CD14-positive monocyte (primary cell): ENCODE results near the gene CEP19. TPM values are rescaled to one million over a fixed set of nuclear protein-coding genes. Genes with fewer than 3 reads are reported as not detected.

Source experiments
- DNase-seq, 3 donors: peaks; one replicate each; pipeline ENCODE4 v3.0.0-alpha.2; 2011 to 2022
- H2AFZ ChIP-seq: 2 replicates; pipeline ENCODE4 v1.6.0; 2012; ENCODE audit warnings: mild to moderate bottlenecking, low read depth, low read length, inconsistent platforms; ENCODE audit not compliant: insufficient read depth, poor library complexity, severe bottlenecking
- H3K27ac ChIP-seq, 2 donors: 1 replicate in 1 of 2; 2 replicates in 1 of 2; pipeline ENCODE4 v1.5.1; 2012 to 2013; ENCODE audit warnings: low read length in 2 of 2, control low read depth in 1 of 2, inconsistent platforms in 1 of 2, low read depth in 1 of 2, mild to moderate bottlenecking in 1 of 2
- H3K27me3 ChIP-seq, 2 donors: one replicate each; pipeline versions ENCODE4 v1.6.0 to v1.6.1; 2011 to 2013; ENCODE audit warnings: low read length in 2 of 2; ENCODE audit not compliant: control insufficient read depth in 2 of 2, insufficient read depth in 2 of 2
- H3K36me3 ChIP-seq, 2 donors: replicated peaks in 1 of 2; 1 replicate in 1 of 2; 2 replicates in 1 of 2; pipeline versions ENCODE4 v1.5.1 to v1.6.1; 2012 to 2013; ENCODE audit warnings: low read length in 2 of 2, control low read depth in 1 of 2, inconsistent platforms in 1 of 2, mild to moderate bottlenecking in 1 of 2; ENCODE audit not compliant: insufficient read depth in 2 of 2, control insufficient read depth in 1 of 2
- H3K4me1 ChIP-seq, 2 donors: 1 replicate in 1 of 2; 2 replicates in 1 of 2; pipeline versions ENCODE4 v1.5.1 to v1.6.1; 2012 to 2013; ENCODE audit warnings: low read length in 2 of 2, control low read depth in 1 of 2, inconsistent platforms in 1 of 2, mild to moderate bottlenecking in 1 of 2, moderate library complexity in 1 of 2; ENCODE audit not compliant: insufficient read depth in 2 of 2, control insufficient read depth in 1 of 2
- H3K4me2 ChIP-seq: replicated peaks from 2 replicates; pipeline ENCODE3; 2012; ENCODE audit warnings: low read length, moderate library complexity, mild to moderate bottlenecking; ENCODE audit not compliant: poor library complexity, severe bottlenecking; ENCODE audit errors: extremely low read depth
- H3K4me3 ChIP-seq, 3 experiments: fragments of 200-600 bp in 1 of 3; sonication (generic) in 1 of 3; replicated peaks in 1 of 3; 1 replicate in 2 of 3; 2 replicates in 1 of 3; pipeline ENCODE4 v1.5.1; 2011 to 2013; ENCODE audit warnings: low read length in 3 of 3, mild to moderate bottlenecking in 3 of 3, control low read depth in 2 of 3, low read depth in 2 of 3, inconsistent platforms in 1 of 3, moderate library complexity in 1 of 3
- H3K79me2 ChIP-seq: 2 replicates; pipeline ENCODE4 v1.6.0; 2012; ENCODE audit warnings: mild to moderate bottlenecking, control low read depth, inconsistent platforms, low read length, moderate library complexity; ENCODE audit not compliant: insufficient read depth
- H3K9ac ChIP-seq: 2 replicates; pipeline ENCODE4 v1.6.0; 2017; ENCODE audit warnings: low read length, mild to moderate bottlenecking; ENCODE audit not compliant: insufficient read depth, poor library complexity, severe bottlenecking
- H3K9me3 ChIP-seq, 2 donors: replicated peaks in 1 of 2; 1 replicate in 1 of 2; 2 replicates in 1 of 2; pipeline versions ENCODE4 v1.5.1 to v1.6.1; 2012 to 2013; ENCODE audit warnings: low read length in 2 of 2, control low read depth in 1 of 2; ENCODE audit not compliant: control insufficient read depth in 1 of 2, insufficient read depth in 1 of 2
- H4K20me1 ChIP-seq: 2 replicates; pipeline ENCODE4 v1.6.0; 2012; ENCODE audit warnings: mild to moderate bottlenecking, low read length, control low read depth, moderate library complexity; ENCODE audit not compliant: insufficient read depth
- H3K27ac Mint-ChIP-seq, 7 donors: one replicate each; pipeline ENCODE4 v1.8.0; 2020; ENCODE audit warnings: mild to moderate bottlenecking in 7 of 7, mixed read lengths in 7 of 7, moderate library complexity in 6 of 7, inconsistent platforms in 2 of 7
- H3K27me3 Mint-ChIP-seq, 3 donors: one replicate each; pipeline ENCODE4 v1.8.0; 2021 to 2022; ENCODE audit warnings: low read depth in 3 of 3, mild to moderate bottlenecking in 3 of 3, mixed read lengths in 3 of 3, moderate library complexity in 3 of 3, inconsistent platforms in 1 of 3
- H3K36me3 Mint-ChIP-seq, 2 donors: one replicate each; pipeline ENCODE4 v1.8.0; 2020; ENCODE audit warnings: mixed read lengths in 2 of 2, inconsistent platforms in 1 of 2, mild to moderate bottlenecking in 1 of 2
- H3K4me1 Mint-ChIP-seq: one replicate; pipeline ENCODE4 v1.8.0; 2020; ENCODE audit warnings: mild to moderate bottlenecking, mixed read lengths
- H3K4me3 Mint-ChIP-seq, 2 donors: one replicate each; pipeline ENCODE4 v1.8.0; 2020; ENCODE audit warnings: mild to moderate bottlenecking in 2 of 2, mixed read lengths in 2 of 2, moderate library complexity in 1 of 2
- H3K9me3 Mint-ChIP-seq, 7 donors: one replicate each; pipeline ENCODE4 v1.8.0; 2020 to 2022; ENCODE audit warnings: mixed read lengths in 7 of 7, mild to moderate bottlenecking in 6 of 7, moderate library complexity in 6 of 7, inconsistent platforms in 2 of 7
- WGBS: methylation state at CpG from one replicate; pipeline ENCODE4 v1.1.5; 2013; ENCODE audit warnings: missing lambda C conversion rate; ENCODE audit not compliant: insufficient coverage; 5-methylcytosine and 5-hydroxymethylcytosine counted together
- intact Hi-C, 2 donors: fragments of 100-400 bp; cut with micrococcal nuclease; formaldehyde crosslinking; loops; one replicate each; pipeline versions ENCODE4 v1.15.0 to v1.15.1; 2023
- polyA plus RNA-seq, 3 donors: library from polyadenylated mRNA; depleted of rRNA in 1 of 3; unstranded in 2 of 3; stranded (reverse) in 1 of 3; fragments of 300-500 nt in 2 of 3; fragments of >200 nt in 1 of 3; fragmentation: Illumina TruSeq in 2 of 3; gene quantifications; 1 replicate in 2 of 3; 2 replicates in 1 of 3; pipeline ENCODE4 v1.2.3, GENCODE V29; 2012 to 2021
- TF ChIP-seq, protein P1 (sequence below): fragments of 200-600 bp; IDR thresholded peaks from one replicate; pipeline ENCODE4 v1.8.0; 2022; ENCODE audit warnings: antibody characterized with exemption, mild to moderate bottlenecking

CEP19 gene
- polyA plus RNA-seq, 3 donors: 1.7 to 3.2 (median 2.7) TPM

DNA sequence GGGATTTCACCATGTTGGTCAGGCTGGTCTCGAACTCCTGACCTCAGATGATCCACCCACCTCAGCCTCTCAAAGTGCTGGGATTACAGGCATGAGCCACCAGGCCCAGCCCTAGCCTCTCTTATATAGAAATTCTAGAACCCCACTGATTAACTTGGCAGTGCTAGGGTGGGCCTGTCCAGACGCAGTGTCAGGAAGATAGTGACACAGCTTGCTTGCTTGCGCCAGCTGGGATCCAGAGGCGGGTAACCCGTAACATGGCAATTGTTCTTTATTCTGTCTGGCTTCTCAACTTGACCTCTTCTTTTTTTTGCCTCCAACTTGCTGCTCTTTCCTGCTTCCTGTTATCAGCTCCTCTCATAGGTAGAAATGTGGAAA lies 16.2 kb downstream of the CEP19 start:
- H3K4me3 Mint-ChIP-seq: no peak overlapping the region
- peaks cover 34 to 35% of the 10 kb centered on the region in 2 donors for H3K4me1 ChIP-seq
- H3K36me3 ChIP-seq: peaks cover 4 to 13% of the 10 kb centered on the region in 2 donors
- DNase-seq: no peak
- peaks cover 13 to 49% of the 10 kb centered on the region in 2 donors for H3K36me3 Mint-ChIP-seq
- H3K4me1 Mint-ChIP-seq: peaks cover 54% of the 10 kb centered on the region
- H3K27me3 ChIP-seq: no peaks in the 10 kb centered on the region
- H3K27ac Mint-ChIP-seq: peak overlapping the region in 5 of 7 donors; percentile 22 to 83 (median 72)
- TF ChIP-seq, protein P1, sequence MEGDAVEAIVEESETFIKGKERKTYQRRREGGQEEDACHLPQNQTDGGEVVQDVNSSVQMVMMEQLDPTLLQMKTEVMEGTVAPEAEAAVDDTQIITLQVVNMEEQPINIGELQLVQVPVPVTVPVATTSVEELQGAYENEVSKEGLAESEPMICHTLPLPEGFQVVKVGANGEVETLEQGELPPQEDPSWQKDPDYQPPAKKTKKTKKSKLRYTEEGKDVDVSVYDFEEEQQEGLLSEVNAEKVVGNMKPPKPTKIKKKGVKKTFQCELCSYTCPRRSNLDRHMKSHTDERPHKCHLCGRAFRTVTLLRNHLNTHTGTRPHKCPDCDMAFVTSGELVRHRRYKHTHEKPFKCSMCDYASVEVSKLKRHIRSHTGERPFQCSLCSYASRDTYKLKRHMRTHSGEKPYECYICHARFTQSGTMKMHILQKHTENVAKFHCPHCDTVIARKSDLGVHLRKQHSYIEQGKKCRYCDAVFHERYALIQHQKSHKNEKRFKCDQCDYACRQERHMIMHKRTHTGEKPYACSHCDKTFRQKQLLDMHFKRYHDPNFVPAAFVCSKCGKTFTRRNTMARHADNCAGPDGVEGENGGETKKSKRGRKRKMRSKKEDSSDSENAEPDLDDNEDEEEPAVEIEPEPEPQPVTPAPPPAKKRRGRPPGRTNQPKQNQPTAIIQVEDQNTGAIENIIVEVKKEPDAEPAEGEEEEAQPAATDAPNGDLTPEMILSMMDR: no peak
- H3K27ac ChIP-seq: no peak overlapping the region
- H3K4me3 ChIP-seq: no peak overlapping the region
- intact Hi-C loops: loop anchor here in 1 of 2 donors (10.0 kb wide), 1 partner anchor 441 kb away; no protein-coding TSS in a partner anchor
- no peak overlapping the region for H3K4me2 ChIP-seq
- no peak overlapping the region for H2AFZ ChIP-seq
- peaks cover 0 to 4% (median 1%) of the 10 kb centered on the region in 7 donors for H3K9me3 Mint-ChIP-seq
- no peak overlapping the region for H3K9ac ChIP-seq
- WGBS: 92% methylated on average over 5 of the region's 5 CpGs
- H3K27me3 Mint-ChIP-seq: peaks cover 0 to 2% (median 0%) of the 10 kb centered on the region in 3 donors
- peaks cover 59% of the 10 kb centered on the region for H3K79me2 ChIP-seq
- peaks cover 12% of the 10 kb centered on the region for H4K20me1 ChIP-seq
- no peaks in the 10 kb centered on the region for H3K9me3 ChIP-seq

DNA sequence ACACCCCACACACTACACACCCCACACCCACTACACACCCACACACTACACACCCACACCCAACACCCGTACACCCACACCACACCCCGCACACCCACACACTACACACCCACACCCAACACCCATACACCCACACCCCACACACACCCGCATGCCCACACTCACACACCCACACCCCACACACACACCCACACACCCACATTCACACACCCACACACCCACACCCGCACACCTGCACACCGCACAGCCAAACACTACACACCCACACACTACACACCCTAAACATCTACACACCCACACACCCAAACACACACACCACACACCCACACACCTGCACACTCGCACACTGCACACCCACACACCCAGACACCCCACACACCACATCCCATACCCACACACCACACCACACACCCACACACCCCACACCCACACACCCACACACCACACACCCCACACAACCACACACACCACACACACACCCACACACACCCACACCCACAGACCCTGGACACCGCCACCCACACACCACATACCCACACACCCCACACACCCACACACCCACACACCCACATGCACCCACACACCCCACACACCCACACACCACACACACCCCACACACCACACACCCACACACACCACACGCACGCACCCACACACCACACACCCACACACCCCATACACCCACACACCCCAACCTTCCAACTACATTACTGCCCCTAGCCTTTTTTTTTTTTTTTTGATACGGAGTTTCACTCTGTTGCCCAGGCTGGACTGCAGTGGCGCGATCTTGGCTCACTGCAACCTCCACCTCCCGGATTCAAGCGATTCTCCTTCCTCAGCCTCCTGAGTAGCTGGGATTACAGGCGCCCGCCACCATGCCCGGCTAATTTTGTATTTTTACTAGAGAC lies 16.9 kb downstream of the CEP19 start:
- Histone ChIP-seq H2AFZ (no peak overlapping the region), H3K4me3 (no peak overlapping the region), H3K27ac (peak overlapping the region; percentile 3 to 71), H3K4me1 (peaks cover 41% of the 10 kb centered on the region in 2 donors), H3K9me3 (no peaks in the 10 kb centered on the region), H3K79me2 (peaks cover 66% of the 10 kb centered on the region), H3K27me3 (no peaks in the 10 kb centered on the region), H3K9ac (no peak overlapping the region), H3K4me2 (no peak overlapping the region), H3K36me3 (peaks cover 4 to 13% of the 10 kb centered on the region in 2 donors), H4K20me1 (peaks cover 12% of the 10 kb centered on the region)
- H3K36me3 Mint-ChIP-seq: peaks cover 11 to 52% of the 10 kb centered on the region in 2 donors
- H3K4me1 Mint-ChIP-seq: peaks cover 54% of the 10 kb centered on the region
- DNase-seq: no peak
- intact Hi-C loops: loop anchor here in 1 of 2 donors (5.0 to 10.0 kb wide), 2 partner anchors 168 to 440 kb away; no protein-coding TSS in a partner anchor
- H3K9me3 Mint-ChIP-seq: peaks cover 0 to 4% (median 1%) of the 10 kb centered on the region in 7 donors
- TF ChIP-seq, protein P1: no peak
- WGBS: 99% methylated on average over 10 of the region's 17 CpGs
- peaks cover 0 to 2% (median 0%) of the 10 kb centered on the region in 3 donors for H3K27me3 Mint-ChIP-seq
- H3K27ac Mint-ChIP-seq: peak overlapping the region in 2 of 7 donors; percentile 71 to 80
- no peak overlapping the region for H3K4me3 Mint-ChIP-seq
